AG04450 (cell line): ENCODE measurements around the gene MOXD1. TPM values are rescaled to one million over a fixed set of nuclear protein-coding genes. Genes with fewer than 3 reads are reported as not detected.

Experiments
- CTCF ChIA-PET: fragments of 300-600, 350-600 bp; formaldehyde crosslinking; extraction: SDS; loops from one replicate; lab custom pipeline; 2022; ENCODE audit warnings: antibody characterized with exemption, inconsistent platforms; lab: Charles Lee
- POLR2A ChIA-PET: fragments of 350-600 bp; formaldehyde crosslinking; extraction: SDS; loops from one replicate; lab custom pipeline; 2021; ENCODE audit warnings: antibody characterized with exemption, inconsistent platforms; lab: Yijun Ruan, JAX
- DNase-seq: peaks from one replicate; pipeline ENCODE4 v3.0.0-alpha.2; 2011; ENCODE audit warnings: low read depth, low spot score
- H3K27ac ChIP-seq: one replicate; pipeline ENCODE4 v1.5.1; 2012; ENCODE audit warnings: low read depth, low read length, control low read depth
- H3K27me3 ChIP-seq: one replicate; pipeline ENCODE4 v1.6.0; 2012; ENCODE audit warnings: low read length; ENCODE audit not compliant: control insufficient read depth, insufficient read depth
- H3K4me3 ChIP-seq: 2 replicates; pipeline ENCODE4 v1.5.1; 2011; ENCODE audit warnings: mild to moderate bottlenecking, low read depth, low read length, control low read depth
- H3K9me3 ChIP-seq: 2 replicates; pipeline ENCODE4 v1.5.1; 2012; ENCODE audit warnings: low read length; ENCODE audit not compliant: control insufficient read depth, insufficient read depth
- CTCF ChIP-seq: IDR thresholded peaks from 2 replicates; pipeline ENCODE4 v1.5.1; 2011; ENCODE audit warnings: low read depth, low read length, control low read depth, inconsistent platforms
- polyA plus RNA-seq: library from polyadenylated mRNA; depleted of rRNA; stranded (reverse); fragments of >200 nt; gene quantifications from 2 replicates; pipeline ENCODE4 v1.2.3, GENCODE V29; 2011; rRNA removed

Gene MOXD1
- polyA plus RNA-seq, 1 experiment, result 67.5 TPM

DNA sequence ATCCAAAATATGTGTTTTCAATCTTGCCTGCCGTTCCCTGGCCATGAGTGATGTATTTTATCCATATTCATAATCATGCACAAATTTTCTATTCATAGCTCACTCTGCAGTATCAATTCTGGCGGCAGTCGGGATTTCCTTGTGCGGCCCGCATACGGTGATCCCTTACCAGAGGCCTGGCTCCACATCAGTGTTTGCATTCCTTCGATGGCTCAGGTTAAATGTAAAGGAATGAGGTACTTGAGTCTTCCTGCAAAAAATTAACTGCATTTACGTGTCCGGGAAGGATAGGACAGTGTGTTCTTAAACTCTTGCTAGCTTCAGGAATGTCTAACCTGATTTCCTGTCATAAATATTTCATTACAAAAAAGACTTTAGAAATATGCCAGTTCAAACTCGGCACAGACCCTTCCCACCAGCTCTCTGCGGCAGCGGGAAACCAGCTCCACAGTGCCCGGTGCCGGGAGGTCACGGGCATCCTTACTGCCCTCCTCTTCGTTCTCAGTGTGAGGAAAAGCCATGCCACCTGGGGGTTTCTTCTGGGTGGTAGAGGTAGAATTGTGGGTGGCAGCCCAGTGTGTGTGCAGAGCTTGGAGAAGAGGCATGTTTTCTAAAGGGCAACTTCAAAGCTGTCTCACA is 154.5 kb downstream of the MOXD1 start:
- TF ChIP-seq CTCF, result no peak
- CTCF ChIA-PET, result interaction anchor here (0.7 to 2.0 kb wide), 3 partner anchors 23 to 331 kb away, joined by 3 to 13 read pairs (median 3); no protein-coding TSS in a partner anchor
- no peaks in the 10 kb centered on the region for H3K9me3 ChIP-seq
- POLR2A ChIA-PET, result interaction anchor here (0.6 kb wide), 1 partner anchor 422 kb away, joined by 4 read pairs; no protein-coding TSS in a partner anchor
- H3K27me3 ChIP-seq, result no peaks in the 10 kb centered on the region
- no peak overlapping the region for H3K4me3 ChIP-seq
- DNase-seq, result no peak
- no peak overlapping the region for H3K27ac ChIP-seq

GRCh38 chr6:132246120-132246617 is 155.1 kb downstream of the MOXD1 start:
- Histone ChIP-seq H3K27me3 (no peaks in the 10 kb centered on the region), H3K4me3 (no peak overlapping the region), H3K9me3 (no peaks in the 10 kb centered on the region), H3K27ac (no peak overlapping the region)
- no peak for DNase-seq
- CTCF ChIA-PET, result interaction anchor here (0.6 to 2.0 kb wide), 3 partner anchors 33 to 331 kb away, joined by 3 to 13 read pairs (median 3); no protein-coding TSS in a partner anchor
- POLR2A ChIA-PET, result no interaction called here
- TF ChIP-seq CTCF, result no peak

Other genes with a start within 250 kb of the MOXD1 start
- gene STX7, start 111.6 kb upstream of the MOXD1 start, polyA plus RNA-seq, result 37.0 and 42.7 TPM in 2 replicates
- gene TAAR9, start 136.8 kb upstream of the MOXD1 start, polyA plus RNA-seq, result not detected in 2 replicates
- gene TAAR8, start 151.2 kb upstream of the MOXD1 start, polyA plus RNA-seq, result not detected in 2 replicates
- gene TAAR6, start 168.8 kb upstream of the MOXD1 start, polyA plus RNA-seq, result not detected in 2 replicates
- not detected in 2 replicates for gene TAAR5, start 188.3 kb upstream of the MOXD1 start, polyA plus RNA-seq
- not detected in 2 replicates for gene TAAR2, start 222.8 kb upstream of the MOXD1 start, polyA plus RNA-seq